Stimulated activated CD8-positive, alpha-beta memory T cell treated with anti-CD3 and anti-CD28 coated beads, Interleukin-12 subunit alpha, Interleukin-12 subunit beta, amount 100 ng/mL, for 24 hours (primary cell): ENCODE results near the gene PLCG1.

Experiments used
- DNase-seq: peaks from one replicate; pipeline ENCODE4 v3.0.0-alpha.2; 2020; ENCODE audit errors: extremely low read depth

The PLCG1 gene

DNA sequence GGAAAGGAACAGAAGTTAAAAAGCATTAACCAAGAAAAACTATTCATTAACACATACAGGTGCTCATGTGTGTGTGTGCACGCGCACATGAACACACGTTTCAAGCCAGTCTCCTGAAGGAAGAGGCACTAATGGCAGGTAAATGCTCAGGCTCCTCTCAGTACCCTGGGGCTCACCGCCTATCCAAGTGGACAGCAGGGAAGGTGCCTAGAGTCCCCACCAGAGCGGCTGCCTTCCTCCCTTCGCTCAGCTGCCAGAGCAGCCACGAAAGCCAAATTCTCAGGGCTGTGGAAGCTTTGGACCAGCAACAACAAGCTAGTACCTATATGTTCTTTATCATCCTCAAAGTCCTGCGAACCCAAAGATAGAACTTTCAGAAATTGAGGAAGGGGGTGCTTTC lies 42.6 kb downstream of the PLCG1 start:
- DNase-seq, result no peak

DNA sequence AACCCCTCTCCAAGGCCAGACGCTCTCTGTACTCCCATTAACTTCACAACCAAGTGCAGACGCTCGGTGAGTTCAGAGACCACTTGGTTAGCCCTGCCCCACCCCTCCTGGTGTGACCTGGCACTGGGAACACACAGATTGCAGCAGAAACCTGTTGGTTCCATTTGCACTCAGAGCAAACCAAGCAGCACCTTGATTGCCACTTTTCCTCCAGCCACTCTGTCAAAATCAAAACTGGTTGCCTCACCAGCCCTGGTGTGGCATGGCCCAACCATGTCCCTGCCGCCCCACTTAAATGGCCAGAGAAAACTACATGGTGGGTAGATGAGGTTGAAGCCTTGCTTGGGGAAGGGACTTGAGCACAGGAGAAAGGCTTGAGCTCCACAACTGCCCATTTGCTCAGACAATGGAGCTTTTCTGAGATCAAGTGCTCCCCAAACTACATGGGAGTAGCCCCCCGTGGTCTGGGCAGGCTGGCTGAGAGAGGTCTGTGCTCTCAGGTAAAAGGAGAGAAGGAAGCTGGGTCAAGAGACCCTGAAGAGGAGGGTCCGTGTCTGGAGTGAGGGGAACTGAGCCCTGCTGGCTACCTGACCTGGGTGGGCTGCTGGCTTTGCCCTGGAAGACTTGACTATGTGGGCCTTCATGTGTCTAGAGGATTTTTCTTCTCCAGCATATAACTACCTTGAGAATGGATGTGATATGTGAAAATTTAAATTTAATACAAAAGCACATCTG lies 43.4 kb downstream of the PLCG1 start:
- DNase-seq, result no peak

DNA sequence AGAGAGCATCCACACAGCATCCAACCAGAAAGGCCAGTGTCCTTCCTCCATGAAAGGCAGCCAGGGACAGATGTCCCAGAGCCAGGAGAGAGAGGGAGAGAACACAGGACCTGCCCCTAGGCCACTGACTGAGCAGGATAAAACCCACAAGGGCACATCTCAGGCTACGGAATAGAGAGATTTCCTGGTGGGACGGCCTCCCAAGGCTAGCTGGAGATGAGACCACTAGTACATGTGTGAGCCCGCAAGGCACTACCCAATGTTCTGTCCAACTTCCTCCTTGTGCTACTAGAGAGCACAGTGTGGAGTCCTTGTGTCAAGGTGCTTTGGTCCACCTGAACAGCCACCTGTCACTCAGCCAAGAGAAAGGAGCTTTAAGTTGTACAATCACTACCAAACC lies 44.2 kb downstream of the PLCG1 start:
- DNase-seq, result no peak

DNA sequence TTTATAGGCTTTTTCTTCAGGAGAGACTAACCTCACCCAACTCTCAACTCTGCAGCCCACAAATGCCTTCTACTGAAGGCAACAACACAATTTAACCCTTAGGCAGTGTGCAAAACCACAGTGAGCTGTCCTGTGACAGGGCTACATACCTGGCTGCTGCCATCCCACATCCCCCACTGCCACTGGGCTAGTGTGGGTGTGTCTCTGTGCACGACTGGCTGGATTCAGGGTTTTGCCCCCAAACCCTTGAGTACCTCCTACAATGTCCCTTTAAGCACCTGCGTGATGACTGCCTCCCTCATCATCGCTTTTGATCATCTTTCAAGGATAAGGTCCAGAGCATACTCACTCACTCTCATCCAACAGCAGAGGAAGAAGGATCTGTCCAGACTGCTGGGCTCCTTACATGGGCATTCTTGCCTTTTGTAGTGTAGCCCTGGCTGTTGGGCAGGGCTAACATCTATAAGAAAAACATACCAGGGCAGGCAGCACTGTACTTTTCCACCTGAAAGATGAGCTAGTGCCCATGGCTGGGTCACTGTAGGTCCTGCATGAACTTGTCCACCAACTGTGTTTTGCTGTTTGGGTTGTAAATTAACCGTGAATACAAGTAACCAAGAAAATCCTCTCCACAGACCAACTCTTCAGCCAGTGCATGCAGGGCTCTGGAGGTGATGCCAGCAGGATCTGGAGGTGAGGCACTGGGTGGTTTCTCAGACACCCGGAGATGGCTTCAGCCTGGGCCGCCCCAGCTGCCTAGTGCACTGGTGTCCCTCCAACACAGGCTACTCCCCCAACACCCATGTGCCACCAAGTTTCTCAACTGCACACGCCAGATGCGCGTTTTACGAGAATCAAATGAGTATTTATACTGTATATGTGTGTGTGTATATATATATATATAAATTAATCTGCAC lies 45.2 kb downstream of the PLCG1 start:
- no peak for DNase-seq

DNA sequence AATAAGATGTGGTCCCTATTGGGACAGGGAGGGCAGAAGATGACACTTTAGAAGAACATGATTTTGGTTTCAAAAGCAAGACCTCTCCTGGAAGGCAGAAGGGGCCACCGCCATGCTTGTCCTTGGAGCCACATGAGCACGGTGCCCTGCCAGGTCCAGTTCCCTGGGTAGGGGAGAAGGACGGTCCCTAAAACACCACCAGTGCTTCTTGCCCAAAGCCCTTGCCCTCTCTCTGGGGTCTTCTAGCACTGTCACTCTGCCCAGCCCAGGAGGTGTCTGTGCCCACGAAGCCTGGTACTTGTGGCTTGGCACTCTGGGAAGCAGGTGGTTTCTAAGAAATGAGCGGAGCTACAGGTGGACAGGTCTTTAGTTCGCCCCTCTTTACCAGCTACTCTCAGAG lies 46.0 kb downstream of the PLCG1 start:
- no peak for DNase-seq

DNA sequence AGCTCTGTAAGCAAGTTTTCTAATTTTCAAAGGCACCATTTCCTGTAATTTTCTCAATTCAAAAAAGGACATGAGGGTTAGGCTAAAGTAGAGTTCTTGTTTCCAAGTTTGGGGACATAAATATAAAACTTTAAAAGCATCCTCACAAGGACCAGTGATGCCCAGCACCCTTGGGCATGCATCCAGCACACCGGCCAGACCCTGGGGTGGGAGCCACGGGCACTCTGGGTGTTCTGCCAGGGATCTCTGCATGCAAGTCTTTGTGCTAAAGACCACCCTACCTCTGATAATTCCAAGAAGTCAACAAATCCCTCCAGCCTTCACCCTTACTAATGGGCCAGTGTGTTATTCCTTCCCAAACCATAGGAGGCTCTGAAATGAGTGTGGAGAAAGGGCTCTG lies 46.5 kb downstream of the PLCG1 start:
- DNase-seq, result no peak

DNA sequence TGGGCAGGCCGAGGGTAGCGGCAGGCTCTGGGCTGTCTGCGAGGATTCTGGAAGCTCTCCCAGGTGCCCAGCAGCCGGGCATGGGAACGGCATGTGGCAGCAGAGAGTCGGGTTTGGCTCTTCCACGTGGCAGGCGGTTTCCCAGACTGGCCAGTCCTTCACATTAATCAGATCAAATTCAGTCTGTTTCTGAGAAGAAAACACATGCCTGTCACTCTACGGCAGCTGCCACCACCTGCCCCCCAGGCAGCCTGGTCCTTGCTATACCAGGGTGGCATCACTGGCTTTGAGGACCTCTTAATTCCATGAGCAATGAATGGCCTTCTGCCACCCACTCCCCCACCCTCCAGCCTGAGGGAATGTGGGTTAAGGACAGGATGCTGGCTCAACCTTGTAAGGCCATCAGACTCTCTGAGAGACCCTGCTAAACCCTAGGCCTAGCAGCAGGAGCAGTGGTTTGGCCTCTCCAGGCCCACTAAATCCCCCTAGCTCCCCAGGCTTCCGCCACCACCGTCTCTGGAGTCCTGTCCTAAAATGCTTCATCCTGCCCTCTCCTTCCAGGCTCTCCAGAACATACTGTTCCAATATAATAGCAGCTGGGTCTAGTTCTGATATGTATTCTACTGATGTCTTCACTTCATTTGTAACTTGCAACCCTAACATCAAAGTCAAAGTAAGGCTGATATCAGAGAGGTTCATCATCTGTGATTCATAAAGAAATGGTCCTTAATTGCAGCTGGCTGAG lies 47.8 kb downstream of the PLCG1 start:
- no peak for DNase-seq

DNA sequence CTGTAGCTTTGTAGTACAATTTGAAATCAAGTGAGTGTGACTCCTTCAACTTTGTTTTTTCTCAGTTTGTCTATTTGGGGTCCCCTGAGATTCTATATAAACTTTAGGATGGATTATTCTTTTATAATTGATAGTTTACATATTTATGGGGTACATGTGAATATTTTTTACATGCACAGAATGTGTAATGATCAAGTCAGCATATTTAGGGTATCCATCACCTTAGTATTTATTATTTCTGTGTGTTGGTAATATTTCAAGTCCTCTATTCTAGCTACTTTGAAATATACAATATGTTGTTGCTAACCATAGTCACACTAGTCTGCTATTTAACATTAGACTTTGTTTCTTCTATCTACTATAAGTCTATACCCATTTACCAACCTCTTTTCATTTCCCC lies 50.3 kb downstream of the PLCG1 start:
- no peak for DNase-seq

DNA sequence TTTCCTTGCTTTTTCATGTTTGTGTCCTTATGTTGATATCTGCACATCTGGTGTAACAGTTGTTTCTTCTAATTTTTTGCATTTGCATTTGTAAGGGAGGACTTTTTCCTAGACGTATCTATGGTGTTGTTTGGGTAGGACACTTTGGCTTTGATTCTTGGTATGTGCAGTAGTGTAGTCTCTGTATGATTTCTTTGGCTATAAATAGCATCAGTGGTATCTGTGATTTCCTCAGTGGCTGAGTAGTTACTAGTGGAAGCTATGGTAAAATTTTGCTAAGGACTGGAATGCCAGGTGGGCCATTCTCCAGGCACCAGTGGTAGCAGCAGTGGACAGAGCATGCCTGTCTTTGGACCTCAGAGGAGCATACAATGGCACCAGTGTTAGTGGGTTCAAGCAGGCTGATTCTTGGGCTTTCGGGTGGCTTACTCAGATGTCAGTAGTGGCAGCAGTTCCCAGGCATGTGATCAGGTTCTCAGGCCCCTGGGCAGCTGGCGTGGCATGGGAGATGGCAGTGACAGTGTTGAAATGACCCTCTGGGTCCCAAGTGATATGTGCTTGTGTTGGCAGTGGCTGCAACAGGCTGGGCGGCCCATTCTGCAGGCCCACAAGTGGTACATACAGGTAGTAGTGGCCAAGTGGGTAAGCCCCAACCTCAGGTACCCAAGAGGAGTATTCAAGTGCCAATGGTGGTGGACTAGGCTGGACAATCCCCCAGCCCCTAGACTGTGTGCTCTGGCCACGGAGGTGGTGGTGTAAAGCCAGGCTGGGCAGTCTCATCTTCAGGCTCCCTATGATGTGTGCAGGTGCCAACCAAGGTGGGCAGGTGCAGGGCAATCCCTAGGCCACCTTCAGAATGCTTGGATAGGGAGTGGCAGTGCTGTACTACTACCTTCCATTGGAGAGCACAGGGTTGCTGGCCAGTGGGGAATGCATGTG lies 54.5 kb downstream of the PLCG1 start:
- no peak for DNase-seq

DNA sequence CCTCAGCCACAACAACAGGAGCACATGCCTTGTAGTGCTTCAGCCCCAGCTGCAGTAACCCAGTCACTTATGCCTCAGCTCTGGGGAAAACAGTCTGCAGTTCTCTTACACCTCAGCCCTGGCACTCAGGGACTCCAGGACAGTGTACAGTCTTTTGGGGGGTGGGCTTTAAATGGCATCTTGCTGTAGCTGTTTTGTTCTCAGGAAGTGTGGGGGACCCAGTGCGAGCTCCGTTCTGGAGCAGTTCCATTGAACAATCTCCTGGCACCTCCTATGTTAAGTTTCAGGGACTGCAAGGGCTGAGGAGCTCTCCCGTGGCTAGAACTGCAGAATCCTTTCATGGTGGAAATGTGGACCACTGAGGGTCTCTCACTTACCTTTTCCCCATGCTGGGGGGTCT lies 55.2 kb downstream of the PLCG1 start:
- no peak for DNase-seq

DNA sequence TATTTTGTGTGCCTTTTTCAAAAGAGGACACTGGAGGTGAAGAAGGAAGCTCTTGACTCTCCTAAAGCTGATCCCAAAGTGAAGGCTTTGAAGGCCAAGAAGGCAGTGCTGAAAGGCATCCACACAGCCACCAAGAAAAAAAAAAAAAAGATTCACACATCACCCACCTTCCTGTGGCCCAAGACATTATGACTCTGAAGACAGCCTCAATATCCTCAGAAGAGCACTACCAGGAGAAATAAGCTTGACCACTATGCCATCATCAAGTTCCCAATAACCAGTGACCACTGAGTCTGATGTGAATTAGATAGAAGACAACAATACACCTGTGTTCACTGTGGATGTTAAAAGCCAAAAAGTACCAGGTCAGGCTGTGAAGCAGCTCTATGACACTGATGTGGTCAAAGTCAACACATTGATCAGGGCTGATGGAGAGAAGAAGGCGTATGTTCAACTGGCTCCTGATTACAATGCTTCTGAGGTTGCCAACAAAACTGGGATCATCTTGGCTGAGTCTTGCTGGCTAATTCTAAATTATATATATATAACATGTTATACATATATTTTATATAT lies 59.4 kb downstream of the PLCG1 start:
- DNase-seq, result no peak

DNA sequence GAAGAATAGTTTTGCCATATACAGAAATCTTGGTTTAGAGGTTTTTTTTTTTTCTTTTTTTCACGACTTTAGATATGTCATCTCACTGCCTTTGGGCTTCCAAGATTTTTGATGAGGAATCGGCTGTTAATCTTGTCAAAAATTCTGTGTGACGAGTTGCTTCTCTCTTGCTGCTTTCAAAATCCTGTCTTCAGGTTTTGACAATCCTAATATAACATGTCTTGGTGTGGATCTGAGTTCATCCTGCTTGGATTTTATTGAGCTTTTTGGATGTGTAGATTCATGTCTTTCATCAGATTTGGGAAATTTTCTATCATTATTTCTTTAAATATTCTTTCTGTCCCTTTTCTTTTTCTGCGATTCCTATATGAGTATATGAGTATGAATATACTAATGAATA lies 61.1 kb downstream of the PLCG1 start:
- DNase-seq, result no peak

DNA sequence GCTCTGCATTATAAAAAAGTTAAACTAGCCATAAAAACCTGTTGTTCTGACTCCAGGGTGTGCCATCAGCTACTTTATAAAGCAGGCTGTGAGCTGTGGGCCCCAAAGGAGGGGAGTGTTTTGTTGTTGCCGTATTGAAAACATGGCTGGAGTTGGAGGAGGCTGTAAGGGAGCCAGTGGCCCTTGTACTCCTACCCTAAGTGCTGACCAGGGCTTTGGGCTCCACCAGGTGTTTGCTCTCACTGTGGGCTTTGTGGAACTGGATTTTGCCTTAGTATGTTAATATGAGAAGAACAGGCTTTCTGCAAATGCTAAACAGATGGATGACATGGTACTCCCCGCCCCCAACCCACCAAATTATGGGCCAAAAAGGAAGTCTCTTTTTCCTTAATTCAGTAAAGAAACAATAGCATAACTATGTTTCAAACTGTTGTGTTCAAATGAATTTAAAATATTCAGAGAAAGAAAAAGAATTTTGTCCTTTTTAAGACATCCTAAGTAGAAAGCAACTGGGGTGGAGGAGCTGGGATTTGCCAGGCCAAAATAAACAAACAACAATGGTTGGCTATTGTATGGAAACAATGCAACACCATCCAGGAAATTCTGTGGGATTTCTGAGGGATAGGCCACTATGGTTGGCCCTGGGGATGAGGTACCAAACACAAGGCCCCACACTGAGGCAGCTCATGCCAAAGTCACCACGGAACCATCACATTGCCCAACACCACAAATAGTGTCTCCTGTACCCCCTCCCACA lies 63.3 kb downstream of the PLCG1 start:
- no peak for DNase-seq

DNA sequence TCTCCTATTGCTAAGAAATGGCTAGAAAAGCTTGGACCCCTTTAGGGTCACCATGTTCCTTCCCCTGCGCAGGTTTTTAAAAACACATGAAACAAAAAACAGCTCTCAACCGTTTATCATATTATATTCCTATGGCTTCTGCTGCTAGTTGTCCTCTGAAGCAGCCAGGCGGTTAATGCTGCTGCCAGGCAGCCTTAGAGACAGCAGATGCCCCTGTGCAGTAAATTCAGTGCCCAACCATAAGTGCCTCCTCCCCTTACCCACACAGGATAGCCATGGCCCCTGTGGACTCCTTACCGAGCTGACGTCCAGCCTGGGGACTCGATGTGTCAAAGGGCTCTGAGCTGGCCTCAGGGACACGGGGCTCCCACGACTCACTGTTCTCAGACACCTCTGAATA lies 64.4 kb downstream of the PLCG1 start:
- DNase-seq, result no peak

DNA sequence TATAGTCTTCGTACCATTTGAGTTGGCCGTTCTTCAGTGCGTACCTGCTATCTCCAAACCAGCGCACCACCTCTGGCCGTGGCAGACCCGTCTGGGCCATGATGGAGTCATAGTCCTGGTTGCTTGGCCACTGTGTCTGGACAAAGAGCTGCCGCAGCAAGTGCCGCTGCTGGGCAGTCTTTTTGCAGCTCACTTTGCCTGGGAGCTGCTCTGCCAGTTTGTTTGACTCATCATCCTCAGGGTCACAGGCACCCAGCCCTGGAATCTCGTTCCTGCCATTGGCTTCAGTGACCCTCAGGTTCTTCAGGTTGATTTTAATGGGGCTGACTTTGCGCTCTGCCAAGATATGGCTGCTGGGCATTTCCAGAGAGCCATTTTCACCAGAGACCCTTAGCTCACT lies 65.1 kb downstream of the PLCG1 start:
- DNase-seq, result no peak

DNA sequence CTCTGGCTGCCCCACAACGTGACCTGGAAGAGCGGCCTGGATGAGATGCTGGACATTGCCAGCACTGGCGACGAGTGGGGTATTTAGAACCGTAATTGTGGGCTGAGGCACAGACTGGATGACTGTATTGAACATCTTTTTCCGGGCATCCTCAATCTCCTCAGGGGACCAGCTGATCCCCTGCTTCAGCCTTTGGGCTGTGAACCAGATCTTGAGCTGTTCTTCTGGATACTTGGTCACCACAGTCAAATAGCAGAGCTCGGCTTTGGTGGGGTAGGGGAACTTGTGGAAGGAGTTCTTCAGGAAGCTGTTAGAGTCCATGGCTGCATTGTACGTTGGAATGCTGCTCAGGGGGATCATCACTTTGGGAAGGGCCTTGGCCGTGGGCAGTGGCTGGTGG lies 66.3 kb downstream of the PLCG1 start:
- no peak for DNase-seq

DNA sequence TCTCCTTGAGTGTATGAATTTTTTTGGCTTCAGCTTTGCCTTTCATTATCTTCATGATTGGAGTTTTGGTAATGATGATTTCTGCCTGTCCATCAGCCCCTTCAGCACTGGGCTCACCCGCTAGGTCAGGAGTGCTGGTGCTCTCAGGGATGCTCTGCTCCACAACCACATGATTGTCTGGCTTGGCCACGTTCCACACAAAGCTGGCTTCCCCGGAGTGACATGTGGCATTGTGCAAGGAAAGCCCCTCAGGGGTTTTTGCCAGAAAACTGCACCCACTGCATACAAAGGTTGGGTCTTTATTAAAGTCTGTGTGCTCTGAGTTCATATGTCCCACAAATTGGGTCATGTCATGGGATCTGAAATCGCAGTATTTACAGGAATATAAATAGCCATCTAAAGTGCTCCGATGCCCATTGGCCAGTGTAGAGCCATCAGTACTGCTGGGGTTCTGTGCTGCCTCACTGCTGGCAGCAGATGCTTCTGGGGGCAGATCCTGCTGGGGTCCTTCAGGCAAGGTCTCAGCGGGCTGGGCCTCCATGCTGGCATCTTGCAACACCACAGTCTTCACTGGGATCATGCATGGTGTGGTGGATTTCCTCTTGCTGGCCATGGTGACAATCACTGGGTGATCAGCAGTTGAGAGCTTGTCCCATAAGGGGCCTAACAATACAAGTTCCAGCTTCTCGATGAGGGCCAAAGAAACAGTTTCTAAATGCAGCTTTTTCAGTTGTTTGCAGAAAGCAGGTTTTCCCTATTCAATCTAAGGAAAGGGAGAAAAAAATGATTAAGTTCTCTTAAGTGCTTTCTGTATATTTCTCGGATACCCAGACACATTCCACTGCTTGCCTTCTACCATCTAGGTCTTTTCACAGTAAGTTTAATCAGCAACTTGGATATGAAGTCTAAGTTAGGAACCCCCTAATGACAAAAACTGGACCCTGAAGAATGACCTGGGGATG lies 67.2 kb downstream of the PLCG1 start:
- DNase-seq, result no peak

DNA sequence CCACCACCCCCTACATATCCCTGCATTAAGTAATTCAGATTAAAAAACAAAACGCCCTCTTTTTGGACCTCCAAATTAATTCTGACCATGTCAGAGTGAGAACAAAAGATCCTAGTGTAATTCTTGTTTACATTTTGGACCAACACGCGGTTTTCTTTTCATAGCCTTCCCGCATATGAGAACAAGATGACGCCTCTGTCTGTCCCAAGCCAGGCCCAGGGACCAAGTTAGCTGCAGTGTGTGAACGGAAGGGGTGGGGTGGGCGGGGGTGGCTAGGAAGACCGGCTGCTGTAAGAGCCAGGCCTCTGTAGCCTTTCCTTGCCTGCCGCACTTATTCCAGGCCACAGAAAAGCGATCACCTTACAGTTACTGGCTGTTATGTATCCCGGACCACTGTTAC lies 68.0 kb downstream of the PLCG1 start:
- no peak for DNase-seq

DNA sequence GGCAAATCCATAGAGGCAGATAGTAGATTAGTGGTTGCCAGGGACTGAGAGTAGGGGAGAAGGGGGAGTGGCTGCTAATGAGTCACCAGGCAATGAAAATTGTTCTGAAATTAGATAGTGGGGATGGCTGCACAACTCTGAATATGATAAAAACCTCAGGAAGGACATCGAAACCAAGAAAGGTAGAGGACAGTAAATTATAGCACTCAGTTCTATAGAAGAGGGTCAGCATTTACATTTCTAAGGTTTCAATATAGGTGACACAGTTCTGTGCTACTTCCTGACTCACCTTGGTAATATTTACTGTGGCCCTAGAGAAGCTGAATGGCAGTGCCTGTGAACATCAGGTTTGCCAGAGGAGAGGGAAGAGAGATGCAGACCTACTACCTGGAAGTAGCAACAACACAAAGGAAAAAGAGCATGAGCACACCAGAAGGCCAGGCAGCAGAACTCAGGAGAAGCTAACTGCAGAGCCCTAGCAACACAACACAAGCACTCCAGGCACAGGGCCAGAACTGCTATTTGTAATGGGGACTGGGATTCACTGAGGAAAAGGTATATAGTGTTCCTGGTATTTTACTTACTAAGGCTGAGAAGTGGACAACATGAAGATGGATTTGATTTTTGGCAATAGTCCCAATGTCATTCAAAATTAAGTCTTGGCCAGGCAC lies 75.9 kb downstream of the PLCG1 start:
- DNase-seq, result no peak
